ENCODE results near the gene GALNT10. TPM values are rescaled to one million over a fixed set of nuclear protein-coding genes. Genes with fewer than 3 reads are reported as not detected.

GALNT10 gene
- total RNA-seq, 1 donor from 2014 or later = 52.3 TPM

GRCh38 chr5:154369682-154370081 lies 179.1 kb downstream of the GALNT10 start:
- H3K9me3 ChIP-seq = no peaks in the 10 kb centered on the region
- TF ChIP-seq, protein P1, sequence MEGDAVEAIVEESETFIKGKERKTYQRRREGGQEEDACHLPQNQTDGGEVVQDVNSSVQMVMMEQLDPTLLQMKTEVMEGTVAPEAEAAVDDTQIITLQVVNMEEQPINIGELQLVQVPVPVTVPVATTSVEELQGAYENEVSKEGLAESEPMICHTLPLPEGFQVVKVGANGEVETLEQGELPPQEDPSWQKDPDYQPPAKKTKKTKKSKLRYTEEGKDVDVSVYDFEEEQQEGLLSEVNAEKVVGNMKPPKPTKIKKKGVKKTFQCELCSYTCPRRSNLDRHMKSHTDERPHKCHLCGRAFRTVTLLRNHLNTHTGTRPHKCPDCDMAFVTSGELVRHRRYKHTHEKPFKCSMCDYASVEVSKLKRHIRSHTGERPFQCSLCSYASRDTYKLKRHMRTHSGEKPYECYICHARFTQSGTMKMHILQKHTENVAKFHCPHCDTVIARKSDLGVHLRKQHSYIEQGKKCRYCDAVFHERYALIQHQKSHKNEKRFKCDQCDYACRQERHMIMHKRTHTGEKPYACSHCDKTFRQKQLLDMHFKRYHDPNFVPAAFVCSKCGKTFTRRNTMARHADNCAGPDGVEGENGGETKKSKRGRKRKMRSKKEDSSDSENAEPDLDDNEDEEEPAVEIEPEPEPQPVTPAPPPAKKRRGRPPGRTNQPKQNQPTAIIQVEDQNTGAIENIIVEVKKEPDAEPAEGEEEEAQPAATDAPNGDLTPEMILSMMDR (IDR thresholded peaks at IDR 0.05) = no peak
- H3K27ac ChIP-seq = peak overlapping the region; percentile 78 to 81
- intact Hi-C loops (cut with DNase I) = loop anchor here (2.0 to 5.0 kb wide), 2 partner anchors 147 to 179 kb away; partner anchors contain the start of gene GALNT10
- H3K4me3 ChIP-seq = no peak overlapping the region
- H3K4me1 ChIP-seq = peaks cover 15 to 54% of the 10 kb centered on the region in 2 donors
- no peaks in the 10 kb centered on the region for H3K27me3 ChIP-seq
- DNase-seq (ENCODE audit: low spot score in 2 of 2) = no peak
- H3K36me3 ChIP-seq = no peaks in the 10 kb centered on the region

DNA sequence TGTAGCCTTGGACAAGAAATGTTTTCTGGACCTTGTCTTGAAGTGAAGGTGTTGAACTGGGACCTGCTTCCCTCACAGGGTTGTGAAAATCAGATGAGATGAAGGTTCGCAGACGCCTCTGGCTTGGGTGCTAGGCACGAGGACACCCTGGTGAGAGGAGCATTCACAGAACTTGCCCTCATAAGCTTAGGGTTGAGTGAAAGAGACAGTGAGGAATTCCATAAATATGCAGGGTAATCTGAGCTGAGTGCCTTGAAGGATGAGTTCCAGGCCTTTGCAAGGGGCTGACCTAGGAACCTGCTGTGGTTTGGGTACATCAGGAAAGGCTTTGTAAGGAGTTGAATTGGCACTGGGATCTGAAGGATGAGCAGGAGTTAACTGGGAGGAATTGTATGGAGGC lies 179.6 kb downstream of the GALNT10 start:
- TF ChIP-seq, protein P1 (IDR thresholded peaks at IDR 0.05) = no peak
- intact Hi-C loops (cut with DNase I) = loop anchor here (2.0 kb wide), 1 partner anchor 179 kb away; the partner anchor contains the start of gene GALNT10
- no peaks in the 10 kb centered on the region for H3K9me3 ChIP-seq
- H3K4me1 ChIP-seq = peaks cover 15 to 51% of the 10 kb centered on the region in 2 donors
- H3K36me3 ChIP-seq = no peaks in the 10 kb centered on the region
- H3K4me3 ChIP-seq = no peak overlapping the region
- no peak for DNase-seq (ENCODE audit: low spot score in 2 of 2)
- H3K27ac ChIP-seq = peak overlapping the region; percentile 78 to 81
- H3K27me3 ChIP-seq = no peaks in the 10 kb centered on the region

GRCh38 chr5:154370813-154371212 lies 180.3 kb downstream of the GALNT10 start:
- Histone ChIP-seq H3K27ac (peak overlapping the region; percentile 78 to 81), H3K9me3 (no peaks in the 10 kb centered on the region), H3K36me3 (no peaks in the 10 kb centered on the region), H3K27me3 (no peaks in the 10 kb centered on the region), H3K4me3 (no peak overlapping the region), H3K4me1 (peaks cover 15 to 51% of the 10 kb centered on the region in 2 donors)
- TF ChIP-seq, protein P1 (IDR thresholded peaks at IDR 0.05) = no peak
- DNase-seq (ENCODE audit: low spot score in 2 of 2) = peak in 1 of 2 donors; percentile 66
- intact Hi-C loops (cut with DNase I) = loop anchor here (2.0 kb wide), 1 partner anchor 180 kb away; the partner anchor contains the start of gene GALNT10

GRCh38 chr5:154371687-154372086 lies 181.2 kb downstream of the GALNT10 start:
- H3K27me3 ChIP-seq = no peaks in the 10 kb centered on the region
- peaks cover 15 to 48% of the 10 kb centered on the region in 2 donors for H3K4me1 ChIP-seq
- no peak for DNase-seq (ENCODE audit: low spot score in 2 of 2)
- no peak overlapping the region for H3K4me3 ChIP-seq
- intact Hi-C loops (cut with DNase I) = loop anchor here (2.0 kb wide), 1 partner anchor 181 kb away; the partner anchor contains the start of gene GALNT10
- peaks cover 6 to 8% of the 10 kb centered on the region in 2 donors for H3K36me3 ChIP-seq
- H3K27ac ChIP-seq = peak overlapping the region; percentile 78 to 81
- TF ChIP-seq, protein P1 (IDR thresholded peaks at IDR 0.05) = no peak
- H3K9me3 ChIP-seq = no peaks in the 10 kb centered on the region

DNA sequence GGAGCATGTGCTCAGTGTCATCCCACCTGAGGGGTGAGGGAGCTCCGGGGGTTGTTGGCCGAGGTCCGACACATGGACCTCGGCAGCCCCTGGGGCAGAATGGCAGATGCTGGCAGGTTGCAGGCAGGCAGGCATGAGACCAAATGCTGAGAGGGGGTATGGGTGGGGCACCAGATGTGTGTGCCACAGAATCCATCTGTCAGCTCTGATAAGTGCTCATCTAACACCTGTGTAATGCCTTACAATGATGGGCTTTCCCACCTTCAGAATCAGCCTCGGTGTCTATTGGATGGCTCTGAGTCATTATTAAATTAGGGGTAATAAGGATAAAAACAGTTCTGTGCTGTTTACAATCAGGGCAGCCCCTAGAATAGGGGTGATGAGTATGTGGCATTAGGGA lies 182.1 kb downstream of the GALNT10 start:
- H3K4me1 ChIP-seq = peaks cover 15 to 40% of the 10 kb centered on the region in 2 donors
- TF ChIP-seq, protein P1 (IDR thresholded peaks at IDR 0.05) = no peak
- no peak overlapping the region for H3K27ac ChIP-seq
- no peak for DNase-seq (ENCODE audit: low spot score in 2 of 2)
- no peaks in the 10 kb centered on the region for H3K27me3 ChIP-seq
- intact Hi-C loops (cut with DNase I) = no loop called here
- peaks cover 8 to 17% of the 10 kb centered on the region in 2 donors for H3K36me3 ChIP-seq
- no peaks in the 10 kb centered on the region for H3K9me3 ChIP-seq
- H3K4me3 ChIP-seq = no peak overlapping the region
